Upper lobe of right lung (tissue), 1 donor: ENCODE results near the gene CDC37L1. TPM values are rescaled to one million over a fixed set of nuclear protein-coding genes. Genes with fewer than 3 reads are reported as not detected.
"Not testable (repeated sequence)": the region's sequence is repeated elsewhere in the genome, so short reads cannot be mapped to it uniquely, and the experiment has no call there.

ENCODE experiments used
- ATAC-seq: fragments of 200-7000 bp; cut with Tn5 transposase; one replicate; pipeline ENCODE4 v1.9.1; 2020; ENCODE audit warnings: mild to moderate bottlenecking, moderate library complexity
- DNase-seq: peaks from one replicate; pipeline ENCODE4 v3.0.0-alpha.2; 2020
- H3K27ac ChIP-seq: fragments of 200-600 bp; one replicate; pipeline ENCODE4 v1.8.0; 2022
- H3K27me3 ChIP-seq: fragments of 200-600 bp; one replicate; pipeline ENCODE4 v1.8.0; 2022; ENCODE audit warnings: mild to moderate bottlenecking
- H3K36me3 ChIP-seq: fragments of 200-600 bp; one replicate; pipeline ENCODE4 v1.8.0; 2022
- H3K4me1 ChIP-seq: fragments of 200-600 bp; one replicate; pipeline ENCODE4 v1.8.0; 2022
- H3K4me3 ChIP-seq: fragments of 200-600 bp; one replicate; pipeline ENCODE4 v1.8.0; 2022; ENCODE audit warnings: mild to moderate bottlenecking
- H3K9me3 ChIP-seq: fragments of 200-600 bp; one replicate; pipeline ENCODE4 v1.8.0; 2022
- CTCF ChIP-seq: fragments of 200-600 bp; IDR thresholded peaks from one replicate; pipeline ENCODE4 v1.8.0; 2022; ENCODE audit warnings: antibody characterized with exemption
- intact Hi-C: fragments of 100-400 bp; cut with DNase I; formaldehyde crosslinking; loops from one replicate; pipeline ENCODE4 v1.11.0; 2022
- total RNA-seq: library from RNA; stranded (reverse); fragmentation: NEBNext Ultra II Directional; extraction: Animal tissue kit (Norgen Biotek cat#: 25700); gene quantifications from one replicate; pipeline ENCODE4 v1.2.1, GENCODE V29; 2021
- donor health status: DM: no; HTN: yes; CAD: no; lungs with severe emphysema.

CDC37L1 gene
- total RNA-seq, 1 donor from 2014 or later, result 23.6 TPM

- no peak for TF ChIP-seq CTCF
- H3K27me3 ChIP-seq, result no peaks in the 10 kb centered on the region
- peaks cover 4% of the 10 kb centered on the region for H3K4me1 ChIP-seq
- intact Hi-C loops, result no loop called here
- H3K36me3 ChIP-seq, result no peaks in the 10 kb centered on the region
- ATAC-seq, result no peak
- DNase-seq, result no peak
- H3K4me3 ChIP-seq, result no peak overlapping the region
- no peak overlapping the region for H3K27ac ChIP-seq
- no peaks in the 10 kb centered on the region for H3K9me3 ChIP-seq
These were observed 67.1 kb downstream of the CDC37L1 start for GRCh38 chr9:4746278-4747030.

DNA sequence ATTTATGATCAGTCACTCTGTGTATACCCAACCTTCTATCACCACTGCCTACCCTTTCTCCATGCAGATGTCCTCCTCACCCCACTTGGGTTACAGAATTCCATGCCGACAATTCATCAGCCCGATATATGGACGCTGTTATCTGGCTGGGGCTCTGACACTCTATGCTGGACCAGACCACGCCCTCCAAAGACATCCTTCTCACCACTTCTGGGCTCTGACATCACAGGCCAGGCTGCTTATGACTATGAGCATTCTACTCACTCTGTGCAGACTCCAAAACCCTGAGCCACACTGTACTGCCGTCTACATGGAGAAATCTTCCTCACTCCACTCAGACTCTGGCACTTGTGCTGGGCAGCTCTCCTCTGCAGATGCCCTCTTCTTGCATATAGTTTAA is 69.2 kb downstream of the CDC37L1 start:
- H3K36me3 ChIP-seq, result no peaks in the 10 kb centered on the region
- no peak overlapping the region for H3K27ac ChIP-seq
- H3K4me1 ChIP-seq, result no peaks in the 10 kb centered on the region
- ATAC-seq (no peak), DNase-seq (no peak)
- TF ChIP-seq CTCF, result no peak
- no peaks in the 10 kb centered on the region for H3K27me3 ChIP-seq
- no peaks in the 10 kb centered on the region for H3K9me3 ChIP-seq
- intact Hi-C loops, result no loop called here
- H3K4me3 ChIP-seq, result no peak overlapping the region

DNA sequence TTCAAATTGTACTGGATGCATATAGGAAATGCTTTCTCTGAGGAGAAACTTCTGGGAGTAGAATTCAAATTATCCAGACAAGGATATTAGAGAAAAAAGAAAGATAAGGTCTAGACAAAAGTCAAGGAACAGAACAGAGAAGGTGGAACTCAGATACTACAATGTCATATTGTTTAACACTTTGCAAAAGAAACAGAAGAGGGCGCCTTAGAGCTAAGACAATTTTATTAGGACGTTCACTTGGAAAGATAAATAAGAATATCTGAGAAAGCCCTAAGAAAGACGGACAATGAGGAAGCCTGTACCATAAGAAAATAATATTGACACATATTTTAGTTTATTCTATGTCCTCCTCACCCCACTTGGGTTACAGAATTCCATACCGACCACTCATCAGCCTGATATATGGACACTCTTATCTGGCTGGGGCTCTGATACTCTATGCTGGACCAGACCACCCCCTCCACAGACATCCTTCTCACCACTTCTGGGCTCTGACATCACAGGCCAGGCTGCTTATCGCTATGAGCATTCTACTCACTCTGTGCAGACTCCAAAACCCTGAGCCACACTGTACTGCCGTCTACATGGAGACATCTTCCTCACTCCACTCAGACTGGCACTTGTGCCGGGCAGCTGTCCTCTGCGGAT is 70.8 kb downstream of the CDC37L1 start:
- no peak overlapping the region for H3K27ac ChIP-seq
- H3K4me1 ChIP-seq, result no peaks in the 10 kb centered on the region
- ATAC-seq (peak; percentile 72), DNase-seq (no peak)
- TF ChIP-seq CTCF, result peak; percentile 64
- H3K4me3 ChIP-seq, result no peak overlapping the region
- intact Hi-C loops, result loop anchor here (10.0 kb wide), 1 partner anchor 685 kb away; the partner anchor contains the start of gene PLGRKT
- H3K27me3 ChIP-seq, result no peaks in the 10 kb centered on the region
- H3K36me3 ChIP-seq, result no peaks in the 10 kb centered on the region
- no peaks in the 10 kb centered on the region for H3K9me3 ChIP-seq

- intact Hi-C loops, result loop anchor here (10.0 kb wide), 1 partner anchor 680 kb away; the partner anchor contains the start of gene PLGRKT
- not testable (repeated sequence) for H3K27ac ChIP-seq, H3K4me3 ChIP-seq
These were observed 75.2 kb downstream of the CDC37L1 start for GRCh38 chr9:4754530-4754929.

DNA sequence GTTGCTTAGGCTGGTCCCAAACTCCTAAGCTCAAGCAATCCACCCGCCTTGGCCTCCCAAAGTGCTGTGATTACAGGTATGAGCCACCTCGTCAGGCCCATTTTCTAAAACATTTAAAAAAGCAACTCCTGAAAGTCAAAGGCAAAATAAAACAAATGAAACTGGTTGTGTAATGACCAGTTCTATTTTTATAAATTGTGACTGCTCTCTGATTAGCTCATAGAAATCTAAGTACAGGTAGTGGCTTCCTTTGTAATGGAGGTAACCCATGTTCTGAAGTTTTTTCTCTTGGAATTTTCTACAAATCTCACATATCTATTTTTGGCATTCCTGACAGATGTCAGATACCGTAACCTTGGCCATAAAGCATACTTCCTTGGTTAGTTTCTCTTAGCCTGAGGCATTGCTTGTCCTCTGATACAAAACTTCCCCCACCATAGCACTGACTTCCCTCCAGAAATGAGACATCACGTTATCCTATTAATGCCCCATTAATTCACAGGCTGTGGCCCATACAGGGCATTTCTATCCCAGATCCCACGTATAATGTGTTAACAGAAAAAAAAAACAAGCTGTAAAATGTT is 75.7 kb downstream of the CDC37L1 start:
- H3K4me1 ChIP-seq, result no peaks in the 10 kb centered on the region
- no peaks in the 10 kb centered on the region for H3K36me3 ChIP-seq
- no peak for DNase-seq
- intact Hi-C loops, result loop anchor here (10.0 kb wide), 1 partner anchor 680 kb away; the partner anchor contains the start of gene PLGRKT
- ATAC-seq, result no peak
- no peaks in the 10 kb centered on the region for H3K9me3 ChIP-seq
- no peak overlapping the region for H3K4me3 ChIP-seq
- no peak for TF ChIP-seq CTCF
- H3K27ac ChIP-seq, result no peak overlapping the region
- H3K27me3 ChIP-seq, result no peaks in the 10 kb centered on the region

More at GRCh38 chr9:4754530-4754929, 75.2 kb downstream of the CDC37L1 start:
- H3K27me3 ChIP-seq, H3K4me1 ChIP-seq, ATAC-seq, H3K36me3 ChIP-seq, DNase-seq, H3K9me3 ChIP-seq: not testable (repeated sequence)

- H3K36me3 ChIP-seq, result no peaks in the 10 kb centered on the region
- H3K4me3 ChIP-seq, result no peak overlapping the region
- DNase-seq, result no peak
- no peaks in the 10 kb centered on the region for H3K27me3 ChIP-seq
- H3K27ac ChIP-seq, result no peak overlapping the region
- intact Hi-C loops, result loop anchor here (10.0 kb wide), 1 partner anchor 678 kb away; the partner anchor contains the start of gene PLGRKT
- ATAC-seq, result peak; percentile 47
- H3K4me1 ChIP-seq, result no peaks in the 10 kb centered on the region
- no peaks in the 10 kb centered on the region for H3K9me3 ChIP-seq
- TF ChIP-seq CTCF, result no peak
These were observed 77.1 kb downstream of the CDC37L1 start for GRCh38 chr9:4756420-4756819.
